ENCODE results near the gene SLC35E3. TPM values are rescaled to one million over a fixed set of nuclear protein-coding genes. Genes with fewer than 3 reads are reported as not detected.

SLC35E3 gene
- total and polyA plus RNA-seq, 2 of the 13 experiments (the other 11 are each of a cell fraction or from before 2014, with no cell fraction given): 13.0 to 22.1 TPM

GRCh38 chr12:68804657-68805591 is 58.9 kb downstream of the SLC35E3 start (continued):
- peak; percentile 77 for TF ChIP-seq GATA4 (IDR thresholded peaks at IDR 0.05; ENCODE audit: borderline replicate concordance, low read depth)
- TF ChIP-seq EHMT2 (IDR thresholded peaks at IDR 0.05; ENCODE audit: borderline replicate concordance, low read depth, low read length): no peak
- no peak for TF ChIP-seq ZNF713 (CRISPR knock-in tag; IDR thresholded peaks at IDR 0.05)
- TF ChIP-seq ZNF556 (CRISPR knock-in tag; IDR thresholded peaks at IDR 0.05; ENCODE audit: borderline replicate concordance): peak; percentile 68; the same call in 1 of the 2 replicates
- TF ChIP-seq, protein P1, sequence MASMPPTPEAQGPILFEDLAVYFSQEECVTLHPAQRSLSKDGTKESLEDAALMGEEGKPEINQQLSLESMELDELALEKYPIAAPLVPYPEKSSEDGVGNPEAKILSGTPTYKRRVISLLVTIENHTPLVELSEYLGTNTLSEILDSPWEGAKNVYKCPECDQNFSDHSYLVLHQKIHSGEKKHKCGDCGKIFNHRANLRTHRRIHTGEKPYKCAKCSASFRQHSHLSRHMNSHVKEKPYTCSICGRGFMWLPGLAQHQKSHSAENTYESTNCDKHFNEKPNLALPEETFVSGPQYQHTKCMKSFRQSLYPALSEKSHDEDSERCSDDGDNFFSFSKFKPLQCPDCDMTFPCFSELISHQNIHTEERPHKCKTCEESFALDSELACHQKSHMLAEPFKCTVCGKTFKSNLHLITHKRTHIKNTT (CRISPR knock-in tag; IDR thresholded peaks at IDR 0.05): no peak
- no peak for TF ChIP-seq ZFP36L2 (CRISPR knock-in tag; IDR thresholded peaks at IDR 0.05)
- TF ChIP-seq, protein P2, sequence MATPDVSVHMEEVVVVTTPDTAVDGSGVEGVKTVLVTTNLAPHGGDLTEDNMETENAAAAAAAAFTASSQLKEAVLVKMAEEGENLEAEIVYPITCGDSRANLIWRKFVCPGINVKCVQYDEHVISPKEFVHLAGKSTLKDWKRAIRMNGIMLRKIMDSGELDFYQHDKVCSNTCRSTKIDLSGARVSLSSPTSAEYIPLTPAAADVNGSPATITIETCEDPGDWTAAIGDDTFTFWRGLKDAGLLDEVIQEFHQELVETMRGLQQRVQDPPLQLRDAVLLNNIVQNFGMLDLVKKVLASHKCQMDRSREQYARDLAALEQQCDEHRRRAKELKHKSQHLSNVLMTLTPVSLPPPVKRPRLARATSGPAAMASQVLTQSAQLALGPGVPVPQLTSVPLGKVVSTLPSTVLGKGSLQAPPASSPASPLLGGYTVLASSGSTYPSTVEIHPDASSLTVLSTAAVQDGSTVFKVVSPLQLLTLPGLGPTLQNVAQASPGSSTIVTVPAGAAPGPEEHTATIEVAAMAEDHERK (CRISPR knock-in tag; IDR thresholded peaks at IDR 0.05; ENCODE audit: low read depth): no peak
- peak; percentile 59; the same call in 1 of the 2 replicates for TF ChIP-seq HMG20A (CRISPR knock-in tag; IDR thresholded peaks at IDR 0.05; ENCODE audit: borderline replicate concordance)
- no peak for TF ChIP-seq ZNF143 (CRISPR knock-in tag; IDR thresholded peaks at IDR 0.05)
- peak; percentile 94 for TF ChIP-seq RXRA (CRISPR knock-in tag; IDR thresholded peaks at IDR 0.05)
- TF ChIP-seq ZNF781 (CRISPR knock-in tag; IDR thresholded peaks at IDR 0.05; ENCODE audit: borderline replicate concordance, not compliant biosample characterization): peak; percentile 86
- peak; percentile 89 for TF ChIP-seq ZMYM4 (CRISPR knock-in tag; IDR thresholded peaks at IDR 0.05)
- no peak for TF ChIP-seq ZNF557 (CRISPR knock-in tag; IDR thresholded peaks at IDR 0.05)
- no peak for TF ChIP-seq SUZ12 (IDR thresholded peaks at IDR 0.05; ENCODE audit: low read depth, low read length)
- TF ChIP-seq MBD4 (IDR thresholded peaks at IDR 0.05; ENCODE audit: borderline replicate concordance, low read length): no peak
- no peak for TF ChIP-seq TEAD2 (CRISPR knock-in tag; IDR thresholded peaks at IDR 0.05)
- no peak for TF ChIP-seq ZNF552 (CRISPR knock-in tag; IDR thresholded peaks at IDR 0.05; ENCODE audit: borderline replicate concordance)
- TF ChIP-seq AGO2 (optimal IDR thresholded peaks at IDR 0.05; ENCODE audit: low read depth, low read length): peak; percentile 54
- peak; percentile 62; the same call in 1 of the 2 replicates for TF ChIP-seq ZNF709 (CRISPR knock-in tag; IDR thresholded peaks at IDR 0.05)
- TF ChIP-seq, protein P3, sequence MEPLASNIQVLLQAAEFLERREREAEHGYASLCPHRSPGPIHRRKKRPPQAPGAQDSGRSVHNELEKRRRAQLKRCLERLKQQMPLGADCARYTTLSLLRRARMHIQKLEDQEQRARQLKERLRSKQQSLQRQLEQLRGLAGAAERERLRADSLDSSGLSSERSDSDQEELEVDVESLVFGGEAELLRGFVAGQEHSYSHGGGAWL (CRISPR knock-in tag; IDR thresholded peaks at IDR 0.05): peak; percentile 70
- TF ChIP-seq ZFP90 (CRISPR knock-in tag; IDR thresholded peaks at IDR 0.05; ENCODE audit: borderline replicate concordance): 0 out of 2 replicates have a peak, but pooled peaks have one; percentile 21
- TF ChIP-seq ZNF10 (CRISPR knock-in tag; IDR thresholded peaks at IDR 0.05; ENCODE audit: borderline replicate concordance, low read depth): no peak
- peak; percentile 16; the same call in 1 of the 2 replicates for TF ChIP-seq ZBTB44 (CRISPR knock-in tag; IDR thresholded peaks at IDR 0.05)
- no peak for TF ChIP-seq ZNF207 (IDR thresholded peaks at IDR 0.05; ENCODE audit: borderline replicate concordance)
- peak; percentile 38; the same call in 1 of the 2 replicates for TF ChIP-seq MLX (CRISPR knock-in tag; IDR thresholded peaks at IDR 0.05)

All from HepG2 (cell line).